Activated T-helper 17 cell treated with anti-CD3 and anti-CD28 coated beads, Interleukin-2, amount 50 U/mL, for 72 hours (primary cell): Measurements from ENCODE around the gene CRADD. TPM values are rescaled to one million over a fixed set of nuclear protein-coding genes. Genes with fewer than 3 reads are reported as not detected.
A peak's percentile ranks its signal among the peaks of the same experiment; 100 is the strongest.

Source experiments
- ATAC-seq: fragments of 150-1000 bp; cut with Tn5 transposase; replicated peaks from 2 replicates; pipeline ENCODE4 v1.10.0; 2021; ENCODE audit warnings: mild to moderate bottlenecking, moderate library complexity
- H3K27ac Mint-ChIP-seq: one replicate; pipeline ENCODE4 v1.8.0; 2022; ENCODE audit warnings: mixed read lengths
- H3K27me3 Mint-ChIP-seq: one replicate; pipeline ENCODE4 v1.8.0; 2022; ENCODE audit warnings: mixed read lengths
- H3K36me3 Mint-ChIP-seq: one replicate; pipeline ENCODE4 v1.8.0; 2022; ENCODE audit warnings: low read depth, mild to moderate bottlenecking, mixed read lengths
- H3K4me1 Mint-ChIP-seq: one replicate; pipeline ENCODE4 v1.8.0; 2022; ENCODE audit warnings: mixed read lengths
- H3K4me3 Mint-ChIP-seq: one replicate; pipeline ENCODE4 v1.8.0; 2022; ENCODE audit warnings: mild to moderate bottlenecking, mixed read lengths
- H3K9me3 Mint-ChIP-seq: one replicate; pipeline ENCODE4 v1.8.0; 2022; ENCODE audit warnings: mixed read lengths
- total RNA-seq, 2 donors: library from RNA; stranded (reverse); gene quantifications; one replicate each; pipeline ENCODE4 v1.2.3, GENCODE V29; 2022

CRADD gene
- total RNA-seq, 2 donors from 2014 or later: 21.4 to 23.0 TPM

- Mint-ChIP-seq H3K4me3 (no peak overlapping the region), H3K36me3 (no peaks in the 10 kb centered on the region), H3K4me1 (peaks cover 3% of the 10 kb centered on the region), H3K27ac (no peak overlapping the region), H3K9me3 (peaks cover 4% of the 10 kb centered on the region), H3K27me3 (peaks cover 5% of the 10 kb centered on the region)
- ATAC-seq: no peak
Measured at GRCh38 chr12:93661021-93661420, 16.2 kb upstream of the CRADD start.

- H3K27me3 Mint-ChIP-seq: peaks cover 5% of the 10 kb centered on the region
- H3K4me3 Mint-ChIP-seq: no peak overlapping the region
- no peak overlapping the region for H3K27ac Mint-ChIP-seq
- H3K4me1 Mint-ChIP-seq: peaks cover 3% of the 10 kb centered on the region
- no peaks in the 10 kb centered on the region for H3K36me3 Mint-ChIP-seq
- ATAC-seq: no peak
- peaks cover 4% of the 10 kb centered on the region for H3K9me3 Mint-ChIP-seq
Measured at GRCh38 chr12:93663006-93663728, 14.0 kb upstream of the CRADD start.

- ATAC-seq: no peak
- Mint-ChIP-seq H3K9me3 (peaks cover 9% of the 10 kb centered on the region), H3K36me3 (no peaks in the 10 kb centered on the region), H3K4me1 (peaks cover 8% of the 10 kb centered on the region), H3K4me3 (no peak overlapping the region), H3K27me3 (peaks cover 5% of the 10 kb centered on the region), H3K27ac (no peak overlapping the region)
Measured at GRCh38 chr12:93663729-93664084, 13.5 kb upstream of the CRADD start.

DNA sequence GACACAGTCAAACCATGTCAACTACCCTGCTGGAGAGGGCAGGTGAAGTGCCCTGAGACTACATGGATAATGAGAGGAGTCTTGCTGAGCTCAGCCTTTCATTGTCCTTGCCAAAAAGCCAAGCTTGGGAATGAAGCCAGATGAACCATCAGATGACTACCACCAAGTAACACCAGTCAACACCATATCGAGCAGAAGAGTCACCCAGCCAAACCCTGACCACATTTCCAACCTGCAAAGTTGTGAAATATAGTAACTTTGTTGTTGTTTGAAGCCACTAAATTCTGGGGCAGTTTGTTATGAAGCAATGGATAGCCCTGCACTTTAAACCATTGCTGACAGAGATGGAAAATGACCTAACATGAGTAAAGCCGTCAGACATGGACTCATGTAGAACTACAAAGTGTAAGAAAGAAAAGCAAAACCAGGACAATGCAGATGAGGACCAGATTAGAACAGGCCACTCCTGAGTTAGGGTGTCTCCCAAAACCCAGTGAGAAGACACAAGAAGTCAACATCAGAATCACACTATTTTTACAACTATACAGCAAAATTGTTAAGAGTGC, 12.5 kb upstream of the CRADD start:
- ATAC-seq: no peak
- H3K27ac Mint-ChIP-seq: no peak overlapping the region
- no peaks in the 10 kb centered on the region for H3K36me3 Mint-ChIP-seq
- H3K4me3 Mint-ChIP-seq: no peak overlapping the region
- peaks cover 16% of the 10 kb centered on the region for H3K4me1 Mint-ChIP-seq
- H3K9me3 Mint-ChIP-seq: peaks cover 14% of the 10 kb centered on the region
- H3K27me3 Mint-ChIP-seq: peaks cover 5% of the 10 kb centered on the region

- no peaks in the 10 kb centered on the region for H3K36me3 Mint-ChIP-seq
- no peak for ATAC-seq
- no peak overlapping the region for H3K4me3 Mint-ChIP-seq
- peaks cover 14% of the 10 kb centered on the region for H3K9me3 Mint-ChIP-seq
- no peak overlapping the region for H3K27ac Mint-ChIP-seq
- no peaks in the 10 kb centered on the region for H3K27me3 Mint-ChIP-seq
- H3K4me1 Mint-ChIP-seq: peaks cover 15% of the 10 kb centered on the region
Measured at GRCh38 chr12:93667672-93668071, 9.5 kb upstream of the CRADD start.

DNA sequence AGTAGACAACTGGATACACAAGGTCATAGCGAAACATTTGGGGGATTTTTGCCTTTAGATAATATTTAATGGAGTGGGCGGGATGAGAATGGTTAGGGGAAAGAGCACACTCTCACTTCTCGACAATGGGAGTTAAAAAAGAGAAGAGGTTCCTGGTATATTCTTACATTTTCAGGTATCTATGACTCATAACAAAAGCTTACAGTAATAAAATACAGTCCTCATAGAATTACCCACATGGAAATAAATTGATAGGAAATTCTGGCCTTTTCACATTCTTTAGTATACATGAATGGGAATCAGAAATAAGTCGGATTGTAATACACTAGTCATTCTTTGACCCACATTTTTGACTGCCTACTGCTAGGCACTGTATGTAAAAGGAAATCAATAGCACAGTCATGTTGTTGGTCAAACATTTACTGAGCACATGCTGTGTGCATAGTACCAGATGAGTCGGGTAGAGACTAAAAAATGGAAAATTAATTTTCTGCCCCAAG, 8.2 kb upstream of the CRADD start:
- no peaks in the 10 kb centered on the region for H3K36me3 Mint-ChIP-seq
- no peak overlapping the region for H3K27ac Mint-ChIP-seq
- H3K9me3 Mint-ChIP-seq: peaks cover 14% of the 10 kb centered on the region
- ATAC-seq: peak; percentile 85
- peaks cover 3% of the 10 kb centered on the region for H3K27me3 Mint-ChIP-seq
- peaks cover 13% of the 10 kb centered on the region for H3K4me1 Mint-ChIP-seq
- peak overlapping the region; percentile 9 for H3K4me3 Mint-ChIP-seq

- Mint-ChIP-seq H3K27me3 (peaks cover 3% of the 10 kb centered on the region), H3K4me3 (peak overlapping the region; percentile 9), H3K9me3 (peaks cover 10% of the 10 kb centered on the region), H3K36me3 (no peaks in the 10 kb centered on the region), H3K4me1 (peaks cover 13% of the 10 kb centered on the region), H3K27ac (no peak overlapping the region)
- ATAC-seq: no peak
Measured at GRCh38 chr12:93669452-93669851, 7.7 kb upstream of the CRADD start.

DNA sequence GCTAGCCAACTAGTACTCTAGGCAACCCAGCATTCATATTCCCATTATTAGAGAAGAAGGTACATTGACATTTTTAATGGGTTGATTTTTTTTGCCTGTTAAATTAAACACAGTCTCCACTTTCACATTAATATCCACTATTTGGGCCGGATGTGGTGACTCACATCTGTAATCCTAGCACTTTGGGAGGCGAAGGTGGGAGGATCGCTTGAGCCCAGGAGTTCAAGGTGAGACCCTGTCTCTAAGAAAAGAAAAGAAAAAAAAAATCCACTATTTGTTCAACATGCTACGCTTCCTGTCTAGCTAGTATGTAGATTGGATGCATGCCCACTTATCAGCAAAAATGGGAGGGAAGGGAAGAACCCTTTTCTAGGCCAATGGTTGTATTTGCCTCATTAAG, 7.1 kb upstream of the CRADD start:
- no peak overlapping the region for H3K4me3 Mint-ChIP-seq
- H3K27me3 Mint-ChIP-seq: peaks cover 3% of the 10 kb centered on the region
- no peak for ATAC-seq
- H3K36me3 Mint-ChIP-seq: no peaks in the 10 kb centered on the region
- peaks cover 10% of the 10 kb centered on the region for H3K9me3 Mint-ChIP-seq
- H3K27ac Mint-ChIP-seq: no peak overlapping the region
- H3K4me1 Mint-ChIP-seq: peaks cover 13% of the 10 kb centered on the region

DNA sequence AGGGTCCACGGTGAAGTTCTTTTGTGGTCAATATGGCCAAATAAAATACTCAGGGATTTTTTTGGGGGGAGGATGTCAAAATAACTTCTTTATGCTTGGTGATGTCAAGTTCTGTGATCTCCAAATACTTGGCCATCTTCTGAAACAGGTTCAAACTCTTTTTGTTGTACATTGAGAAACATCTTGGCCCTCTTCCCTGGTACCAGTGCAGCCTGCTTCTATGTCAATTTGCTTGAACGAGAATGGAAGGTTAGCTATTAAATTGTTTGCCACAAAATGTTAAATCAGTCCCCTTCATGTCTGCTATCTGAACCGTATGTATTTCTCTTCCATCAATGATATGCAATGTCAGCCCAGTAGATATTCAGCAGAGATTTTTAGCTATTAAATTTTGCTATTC, 6.1 kb upstream of the CRADD start:
- no peaks in the 10 kb centered on the region for H3K36me3 Mint-ChIP-seq
- H3K9me3 Mint-ChIP-seq: peaks cover 10% of the 10 kb centered on the region
- H3K4me3 Mint-ChIP-seq: no peak overlapping the region
- peaks cover 3% of the 10 kb centered on the region for H3K27me3 Mint-ChIP-seq
- no peak for ATAC-seq
- peaks cover 13% of the 10 kb centered on the region for H3K4me1 Mint-ChIP-seq
- H3K27ac Mint-ChIP-seq: no peak overlapping the region

DNA sequence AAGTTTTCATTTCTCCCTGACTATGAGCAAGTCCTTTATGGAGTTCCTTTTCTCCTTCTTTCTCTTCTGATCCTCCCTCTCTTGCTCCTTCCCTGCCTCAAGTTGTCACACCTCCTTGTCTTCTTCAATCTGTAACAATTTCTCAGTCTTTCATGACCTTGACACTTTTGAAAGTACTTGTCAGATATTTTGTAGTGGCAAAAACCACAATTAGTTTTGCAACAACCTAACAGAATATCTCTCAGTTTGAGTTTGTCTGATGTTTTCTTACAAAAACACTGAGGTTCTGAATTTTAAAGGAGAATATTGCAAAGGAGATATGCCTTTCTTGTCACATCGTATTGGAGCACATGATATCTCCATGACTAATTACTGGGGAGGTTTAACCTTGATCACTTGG, 4.1 kb upstream of the CRADD start:
- ATAC-seq: no peak

GRCh38 chr12:93674386-93674785, 2.8 kb upstream of the CRADD start:
- ATAC-seq: no peak
- no peak overlapping the region for H3K27ac Mint-ChIP-seq
- H3K36me3 Mint-ChIP-seq: peaks cover 3% of the 10 kb centered on the region

More for the DNA sequence above, 4.1 kb upstream of the CRADD start:
- H3K9me3 Mint-ChIP-seq: peaks cover 10% of the 10 kb centered on the region
- no peak overlapping the region for H3K4me3 Mint-ChIP-seq
- no peaks in the 10 kb centered on the region for H3K36me3 Mint-ChIP-seq
- peaks cover 21% of the 10 kb centered on the region for H3K4me1 Mint-ChIP-seq
- H3K27me3 Mint-ChIP-seq: peaks cover 3% of the 10 kb centered on the region
- H3K27ac Mint-ChIP-seq: no peak overlapping the region

DNA sequence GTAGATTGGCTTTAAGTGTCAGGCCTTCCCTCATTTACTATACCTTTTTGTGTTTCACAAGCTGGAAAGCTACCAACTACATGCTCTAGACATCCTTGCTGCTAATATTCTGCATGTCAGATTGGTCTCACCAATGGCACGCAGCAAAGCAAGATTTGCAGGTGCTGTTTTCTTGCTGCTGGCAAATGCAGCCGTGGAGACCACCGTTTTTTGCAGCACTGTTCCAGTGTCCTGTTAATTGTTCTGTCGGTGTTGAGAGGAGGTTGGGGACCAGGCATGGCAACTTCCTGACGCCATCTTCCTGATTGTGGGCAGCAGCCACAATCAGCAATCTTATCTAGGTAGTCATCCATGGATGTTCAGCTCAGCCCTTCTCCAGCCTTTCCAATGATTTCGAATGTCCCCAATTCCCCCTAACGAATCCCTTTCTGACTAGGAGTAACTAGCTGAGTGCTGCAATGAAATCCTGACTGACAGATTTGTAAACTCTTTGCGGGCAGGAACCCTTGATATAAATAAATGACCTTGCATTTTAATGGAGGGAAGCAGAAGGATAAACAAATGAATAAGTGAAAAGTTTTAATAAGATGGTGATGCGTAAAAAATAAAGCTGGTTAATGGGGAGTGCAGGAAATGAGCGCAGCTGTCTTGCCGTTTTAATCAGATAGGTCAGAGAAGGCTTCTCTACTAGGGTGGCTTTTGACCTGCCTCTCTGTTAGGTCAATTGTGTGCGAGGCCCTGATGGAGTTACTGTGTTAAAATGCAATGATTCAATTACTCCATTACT, 574 bp upstream of the CRADD start:
- peaks cover 3% of the 10 kb centered on the region for H3K27me3 Mint-ChIP-seq
- H3K27ac Mint-ChIP-seq: peak overlapping the region; percentile 98
- H3K36me3 Mint-ChIP-seq: peaks cover 9% of the 10 kb centered on the region
- H3K4me3 Mint-ChIP-seq: peak overlapping the region; percentile 94
- H3K9me3 Mint-ChIP-seq: no peaks in the 10 kb centered on the region
- ATAC-seq: no peak
- H3K4me1 Mint-ChIP-seq: peaks cover 24% of the 10 kb centered on the region

More at GRCh38 chr12:93674386-93674785, 2.8 kb upstream of the CRADD start:
- Mint-ChIP-seq H3K9me3 (peaks cover 1% of the 10 kb centered on the region), H3K27me3 (peaks cover 3% of the 10 kb centered on the region), H3K4me1 (peaks cover 21% of the 10 kb centered on the region), H3K4me3 (no peak overlapping the region)

DNA sequence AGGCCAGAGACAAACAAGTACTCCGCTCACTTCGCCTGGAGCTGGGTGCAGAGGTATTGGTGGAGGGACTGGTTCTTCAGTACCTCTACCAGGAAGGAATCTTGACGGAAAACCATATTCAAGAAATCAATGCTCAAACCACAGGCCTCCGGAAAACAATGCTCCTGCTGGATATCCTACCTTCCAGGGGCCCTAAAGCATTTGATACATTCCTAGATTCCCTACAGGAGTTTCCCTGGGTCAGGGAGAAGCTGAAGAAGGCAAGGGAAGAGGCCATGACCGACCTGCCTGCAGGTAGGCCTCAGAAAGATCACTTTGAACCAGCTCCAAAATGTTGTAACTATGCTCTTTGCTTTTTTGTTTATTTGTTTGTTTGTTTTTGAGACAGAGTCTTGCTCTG, 1.6 kb downstream of the CRADD start:
- Mint-ChIP-seq H3K36me3 (peaks cover 9% of the 10 kb centered on the region), H3K9me3 (no peaks in the 10 kb centered on the region), H3K27ac (peak overlapping the region; percentile 98), H3K27me3 (no peaks in the 10 kb centered on the region), H3K4me3 (peak overlapping the region; percentile 94), H3K4me1 (peaks cover 30% of the 10 kb centered on the region)
- ATAC-seq: no peak

GRCh38 chr12:93679308-93679925, 2.2 kb downstream of the CRADD start:
- Mint-ChIP-seq H3K27ac (peak overlapping the region; percentile 98), H3K36me3 (peaks cover 9% of the 10 kb centered on the region), H3K27me3 (no peaks in the 10 kb centered on the region), H3K9me3 (no peaks in the 10 kb centered on the region), H3K4me3 (peak overlapping the region; percentile 94), H3K4me1 (peaks cover 33% of the 10 kb centered on the region)
- ATAC-seq: no peak
